H1 (cell line): ENCODE measurements around the gene SCUBE2. TPM values are rescaled to one million over a fixed set of nuclear protein-coding genes. Genes with fewer than 3 reads are reported as not detected.

Source experiments
- CTCF ChIA-PET: fragments of 300-600 bp; sonication (Branson Sonifier 250); formaldehyde crosslinking; loops from one replicate; lab custom pipeline; 2021; ENCODE audit not compliant: partially characterized antibody; lab: Charles Lee
- POLR2A ChIA-PET: fragments of 300-600 bp; sonication (Branson Sonifier 250); formaldehyde crosslinking; loops from one replicate; lab custom pipeline; 2021; ENCODE audit warnings: inconsistent platforms; ENCODE audit not compliant: partially characterized antibody; lab: Charles Lee
- DNase-seq, 2 experiments: peaks; one replicate each; pipeline versions ENCODE4 v3.0.0 to v3.0.0-alpha.2; 2010 to 2022; ENCODE audit warnings: low spot score in 2 of 2, low read depth in 1 of 2, mixed read lengths in 1 of 2
- FAIRE-seq: peaks from 2 replicates; lab custom pipeline; 2011; peaks lifted over from hg19 to GRCh38; lab: Jason Lieb, UNC
- H2AFZ ChIP-seq: 2 replicates; pipeline ENCODE4 v1.8.1; 2012; ENCODE audit warnings: low read length, inconsistent platforms
- H2AK5ac ChIP-seq: 2 replicates; pipeline ENCODE4 v1.6.1; 2013; ENCODE audit warnings: low read depth, low read length
- H2BK120ac ChIP-seq: replicated peaks from 2 replicates; pipeline ENCODE3; 2013; ENCODE audit warnings: low read depth, low read length, inconsistent platforms
- H2BK12ac ChIP-seq: 2 replicates; pipeline ENCODE4 v1.6.1; 2013; ENCODE audit warnings: low read depth, low read length
- H2BK15ac ChIP-seq: 2 replicates; pipeline ENCODE4 v1.6.1; 2013; ENCODE audit warnings: low read length
- H2BK20ac ChIP-seq: 2 replicates; pipeline ENCODE4 v1.6.1; 2013; ENCODE audit warnings: low read length
- H2BK5ac ChIP-seq: 2 replicates; pipeline ENCODE4 v1.6.1; 2013; ENCODE audit warnings: low read depth, low read length
- H3K14ac ChIP-seq: 2 replicates; pipeline ENCODE4 v1.6.1; 2013; ENCODE audit warnings: inconsistent platforms; ENCODE audit not compliant: insufficient read length
- H3K18ac ChIP-seq: 2 replicates; pipeline ENCODE4 v1.6.1; 2013; ENCODE audit warnings: low read length; ENCODE audit errors: extremely low read depth
- H3K23ac ChIP-seq: 2 replicates; pipeline ENCODE4 v1.6.1; 2013; ENCODE audit warnings: inconsistent platforms; ENCODE audit not compliant: insufficient read length
- H3K23me2 ChIP-seq: 2 replicates; pipeline ENCODE4 v1.6.1; 2013; ENCODE audit warnings: low read depth, low read length
- H3K27ac ChIP-seq: 2 replicates; pipeline ENCODE4 v1.6.1; 2011; ENCODE audit warnings: low read depth, low read length, inconsistent platforms
- H3K27me3 ChIP-seq, 4 experiments: replicated peaks in 1 of 4; 1 replicate in 1 of 4; 2 replicates in 3 of 4; pipeline versions ENCODE4 v1.6.1 to v1.8.1; 2011 to 2013; ENCODE audit warnings: low read length in 3 of 4, mild to moderate bottlenecking in 3 of 4, inconsistent platforms in 2 of 4, mixed read lengths in 2 of 4, moderate library complexity in 1 of 4; ENCODE audit not compliant: control insufficient read depth in 3 of 4, insufficient read depth in 3 of 4; ENCODE audit errors: extremely low read depth in 1 of 4
- H3K36me3 ChIP-seq, 4 experiments: 2 replicates each; pipeline versions ENCODE4 v1.6.1 to v1.8.1; 2011 to 2013; ENCODE audit warnings: mild to moderate bottlenecking in 4 of 4, low read length in 3 of 4, moderate library complexity in 2 of 4, control low read depth in 1 of 4, inconsistent platforms in 1 of 4; ENCODE audit not compliant: insufficient read depth in 4 of 4, control insufficient read depth in 2 of 4
- H3K4ac ChIP-seq: replicated peaks from 2 replicates; pipeline ENCODE3; 2013; ENCODE audit warnings: low read length, low read depth, mixed read lengths, inconsistent platforms; ENCODE audit not compliant: insufficient read length
- H3K4me1 ChIP-seq, 4 experiments: replicated peaks in 1 of 4; 1 replicate in 1 of 4; 2 replicates in 3 of 4; pipeline versions ENCODE4 v1.6.1 to v1.8.1; 2011 to 2013; ENCODE audit warnings: low read length in 3 of 4, inconsistent platforms in 2 of 4, mixed read lengths in 1 of 4; ENCODE audit not compliant: insufficient read depth in 4 of 4, control insufficient read depth in 3 of 4
- H3K4me2 ChIP-seq, 2 experiments: 2 replicates each; pipeline versions ENCODE4 v1.6.1 to v1.8.1; 2011 to 2013; ENCODE audit warnings: low read depth in 2 of 2, low read length in 2 of 2, control low read depth in 1 of 2, inconsistent platforms in 1 of 2, mild to moderate bottlenecking in 1 of 2; ENCODE audit not compliant: insufficient read depth in 1 of 2
- H3K4me3 ChIP-seq, 4 experiments: fragments of 200-600, 300-600 bp in 1 of 4; sonication (generic), shearing (Covaris generic), sonication (Bioruptor Twin) in 1 of 4; 2 replicates each; pipeline versions ENCODE4 v1.5.1 to v1.8.1; 2011 to 2016; ENCODE audit warnings: low read length in 4 of 4, low read depth in 3 of 4, control low read depth in 2 of 4, inconsistent platforms in 2 of 4, mild to moderate bottlenecking in 2 of 4, mixed read lengths in 1 of 4, moderate library complexity in 1 of 4; ENCODE audit not compliant: insufficient read depth in 2 of 4; ENCODE audit errors: extremely low read depth in 1 of 4
- H3K56ac ChIP-seq: replicated peaks from 2 replicates; pipeline ENCODE3; 2013; ENCODE audit warnings: low read depth, mild to moderate bottlenecking, mixed read lengths, low read length, inconsistent platforms; ENCODE audit not compliant: insufficient read length
- H3K79me1 ChIP-seq: 2 replicates; pipeline ENCODE4 v1.6.1; 2013; ENCODE audit warnings: low read depth, low read length, control low read depth
- H3K79me2 ChIP-seq, 2 experiments: 2 replicates each; pipeline versions ENCODE4 v1.6.1 to v1.8.1; 2012 to 2013; ENCODE audit warnings: low read length in 2 of 2, mild to moderate bottlenecking in 2 of 2, inconsistent platforms in 1 of 2; ENCODE audit not compliant: insufficient read depth in 2 of 2, control insufficient read depth in 1 of 2
- H3K9ac ChIP-seq, 4 experiments: replicated peaks in 1 of 4; 1 replicate in 1 of 4; 2 replicates in 3 of 4; pipeline versions ENCODE4 v1.6.1 to v1.8.1; 2011 to 2013; ENCODE audit warnings: low read depth in 3 of 4, low read length in 3 of 4, control low read depth in 2 of 4, mild to moderate bottlenecking in 2 of 4, moderate library complexity in 2 of 4, inconsistent platforms in 1 of 4; ENCODE audit errors: extremely low read depth in 1 of 4
- H3K9me3 ChIP-seq, 2 experiments: 2 replicates each; pipeline versions ENCODE4 v1.6.1 to v1.8.1; 2012 to 2013; ENCODE audit warnings: mild to moderate bottlenecking in 2 of 2, moderate library complexity in 2 of 2, control low read depth in 1 of 2, inconsistent platforms in 1 of 2, low read depth in 1 of 2, low read length in 1 of 2, mixed read lengths in 1 of 2; ENCODE audit not compliant: insufficient read depth in 2 of 2
- H4K20me1 ChIP-seq, 2 experiments: replicated peaks in 1 of 2; 2 replicates each; pipeline versions ENCODE3 to v1.8.1; 2011 to 2013; ENCODE audit warnings: inconsistent platforms in 2 of 2, low read length in 2 of 2, mild to moderate bottlenecking in 1 of 2; ENCODE audit not compliant: insufficient read depth in 2 of 2, control insufficient read depth in 1 of 2
- H4K5ac ChIP-seq: 2 replicates; pipeline ENCODE4 v1.6.1; 2013; ENCODE audit warnings: low read length, low read depth, mixed read lengths, inconsistent platforms; ENCODE audit not compliant: insufficient read length
- H4K8ac ChIP-seq: 2 replicates; pipeline ENCODE4 v1.8.0; 2013; ENCODE audit warnings: mild to moderate bottlenecking, moderate library complexity, low read length, inconsistent platforms; ENCODE audit not compliant: insufficient read depth; ENCODE audit errors: extremely low read depth
- H4K91ac ChIP-seq: replicated peaks from 2 replicates; pipeline ENCODE3; 2013; ENCODE audit warnings: low read length, mixed read lengths, inconsistent platforms; ENCODE audit not compliant: insufficient read length
- BRCA1 ChIP-seq: IDR thresholded peaks from 2 replicates; pipeline ENCODE4 v1.6.1; 2012; ENCODE audit warnings: low read depth, low read length, improper control_type of control experiment
- GABPA ChIP-seq: IDR thresholded peaks from 2 replicates; pipeline ENCODE4 v1.6.1; 2011; ENCODE audit warnings: mild to moderate bottlenecking, low read length, moderate library complexity, borderline replicate concordance; ENCODE audit not compliant: insufficient read depth
- HDAC2 ChIP-seq, 2 experiments: fragments of 300-600 bp in 1 of 2; sonication (generic) in 1 of 2; IDR thresholded peaks; 2 replicates each; pipeline ENCODE4 v1.6.1; 2011 to 2012; ENCODE audit warnings: low read depth in 2 of 2, low read length in 2 of 2, mild to moderate bottlenecking in 2 of 2, moderate library complexity in 2 of 2, borderline replicate concordance in 1 of 2, inconsistent platforms in 1 of 2
- MAFK ChIP-seq: IDR thresholded peaks from 2 replicates; pipeline ENCODE4 v1.6.1; 2012; ENCODE audit warnings: low read depth, mild to moderate bottlenecking, improper control_type of control experiment, low read length
- SIN3A ChIP-seq, 2 experiments: IDR thresholded peaks in 1 of 2; conservative IDR thresholded peaks in 1 of 2; 2 replicates each; pipeline ENCODE4 v1.6.1; 2011 to 2012; ENCODE audit warnings: low read length in 2 of 2, improper control_type of control experiment in 1 of 2, low read depth in 1 of 2, mild to moderate bottlenecking in 1 of 2
- SP4 ChIP-seq: IDR thresholded peaks from 2 replicates; pipeline ENCODE4 v1.6.1; 2012; ENCODE audit warnings: low read length, inconsistent platforms
- TAF7 ChIP-seq: optimal IDR thresholded peaks from 2 replicates; pipeline ENCODE3; 2011; ENCODE audit warnings: low read depth, mild to moderate bottlenecking, inconsistent platforms, low read length, moderate library complexity, borderline replicate concordance
- TCF12 ChIP-seq: IDR thresholded peaks from 2 replicates; pipeline ENCODE4 v1.6.1; 2011; ENCODE audit warnings: low read depth, mild to moderate bottlenecking, low read length
- WGBS, 2 experiments: shearing (Covaris generic) in 1 of 2; methylation state at CpG; one replicate each; pipeline versions ENCODE4 v1.1.6 to v1.1.7; 2013 to 2015; ENCODE audit warnings: low lambda C conversion rate in 2 of 2, mixed read lengths in 2 of 2, inconsistent platforms in 1 of 2, low coverage in 1 of 2, missing lambda C conversion rate in 1 of 2; ENCODE audit not compliant: insufficient replicate concordance in 2 of 2, insufficient coverage in 1 of 2, insufficient read length in 1 of 2; ENCODE audit errors: extremely low coverage in 1 of 2, missing lambda C conversion rate in 1 of 2; 5-methylcytosine and 5-hydroxymethylcytosine counted together
- polyA plus RNA-seq, 7 experiments: library from polyadenylated mRNA; depleted of rRNA in 3 of 7; stranded (reverse) in 5 of 7; unstranded in 2 of 7; fragments of >200 nt in 5 of 7; fragments of 200-250 nt in 2 of 7; gene quantifications; 1 replicate in 5 of 7; 2 replicates in 1 of 7; 4 replicates in 1 of 7; pipeline versions ENCODE4 v1.2.1 to v1.2.3, GENCODE V29; 2011 to 2013; ENCODE audit warnings: missing spikeins in 2 of 7, mixed read lengths in 2 of 7
- total RNA-seq: library from RNA; stranded (reverse); fragmentation: NEBNext Ultra II Directional; extraction: Animal tissue kit (Norgen Biotek cat#: 25700); gene quantifications from 2 replicates; pipeline ENCODE4 v1.2.1, GENCODE V29; 2021
- TF ChIP-seq, protein P1 (sequence below): IDR thresholded peaks from 2 replicates; pipeline ENCODE4 v1.6.1; 2011; ENCODE audit warnings: low read length, improper control_type of control experiment
- TF ChIP-seq, protein P2 (sequence below): IDR thresholded peaks from 2 replicates; pipeline ENCODE4 v1.6.1; 2012; ENCODE audit warnings: inconsistent platforms

Gene SCUBE2
- total and polyA plus RNA-seq, 2 of the 8 experiments (the other 6 are each of a cell fraction or from before 2014, with no cell fraction given), result 0.29 to 1.2 TPM

DNA sequence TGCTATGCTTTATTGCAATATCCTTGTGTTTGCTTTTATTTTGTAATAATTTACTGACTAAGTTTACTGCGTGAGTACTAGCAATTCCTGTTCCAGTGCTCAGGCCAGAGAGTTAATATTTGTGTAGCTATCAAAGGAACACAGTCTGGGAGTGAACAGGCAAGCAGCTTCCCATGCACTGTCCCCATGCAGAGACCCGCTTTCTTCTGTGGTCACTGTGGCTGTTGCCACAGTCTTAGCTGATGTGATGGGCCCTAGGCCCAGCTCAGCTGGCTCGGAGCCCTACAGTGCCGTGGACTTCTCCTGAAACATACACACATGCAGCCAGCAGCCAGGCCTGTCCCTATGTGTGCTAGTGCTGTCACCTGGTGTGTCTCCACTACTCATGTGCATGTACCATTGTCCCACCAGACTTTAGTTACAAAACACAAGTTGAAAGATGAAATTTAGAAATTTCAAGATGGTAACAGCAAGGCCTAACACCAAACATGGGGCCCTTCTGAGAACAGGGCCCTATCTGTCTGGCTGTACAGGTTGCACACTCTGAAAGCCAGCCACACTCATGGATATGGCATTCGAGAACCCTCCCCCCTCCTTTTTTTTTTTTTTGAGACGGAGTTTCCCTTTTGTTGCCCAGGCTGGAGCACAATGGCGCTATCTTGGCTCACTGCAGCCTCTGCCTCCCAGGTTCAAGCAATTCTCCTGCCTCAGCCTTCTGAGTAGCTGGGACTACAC lies 12.3 kb upstream of the SCUBE2 start:
- no peaks in the 10 kb centered on the region for H3K27me3 ChIP-seq
- no peak overlapping the region for H3K4ac ChIP-seq
- H3K4me2 ChIP-seq, result no peak overlapping the region
- WGBS, 2 experiments, result 90% methylated on average over 4 of the region's 7 CpGs; no CpG with 5 or more reads in 1 of the 2 experiments
- no peak overlapping the region for H3K14ac ChIP-seq
- H2AK5ac ChIP-seq, result no peak overlapping the region
- ChIA-PET POLR2A (no interaction called here), CTCF (interaction anchor here (0.7 to 4.5 kb wide), 7 partner anchors 10 to 448 kb away, joined by 3 to 32 read pairs (median 4); no protein-coding TSS in a partner anchor)
- H4K5ac ChIP-seq, result no peak overlapping the region
- no peak overlapping the region for H4K91ac ChIP-seq
- no peaks in the 10 kb centered on the region for H3K79me2 ChIP-seq
- no peak overlapping the region for H3K27ac ChIP-seq
- no peak overlapping the region for H4K8ac ChIP-seq
- H3K23me2 ChIP-seq, result no peaks in the 10 kb centered on the region
- no peak overlapping the region for H3K56ac ChIP-seq
- H3K4me3 ChIP-seq, result no peak overlapping the region
- no peak for FAIRE-seq
- H3K4me1 ChIP-seq, result no peaks in the 10 kb centered on the region
- no peaks in the 10 kb centered on the region for H4K20me1 ChIP-seq
- H3K9me3 ChIP-seq, result no peaks in the 10 kb centered on the region
- no peak overlapping the region for H2BK12ac ChIP-seq
- no peak for DNase-seq
- no peak overlapping the region for H3K18ac ChIP-seq
- H2BK5ac ChIP-seq, result no peak overlapping the region
- no peak overlapping the region for H2BK120ac ChIP-seq
- no peak overlapping the region for H2BK15ac ChIP-seq
- H3K36me3 ChIP-seq, result no peaks in the 10 kb centered on the region
- no peak overlapping the region for H3K9ac ChIP-seq
- H2AFZ ChIP-seq, result no peak overlapping the region
- H3K79me1 ChIP-seq, result no peaks in the 10 kb centered on the region
- H2BK20ac ChIP-seq, result no peak overlapping the region
- no peak overlapping the region for H3K23ac ChIP-seq
- no peak for TF ChIP-seq TAF7
- no peak for TF ChIP-seq MAFK
- no peak for TF ChIP-seq HDAC2 (IDR thresholded peaks at IDR 0.05; ENCODE audit: borderline replicate concordance in 1 of 2, low read depth in 2 of 2, low read length in 2 of 2)
- no peak for TF ChIP-seq TCF12
- no peak for TF ChIP-seq SIN3A (conservative IDR thresholded peaks at IDR 0.05 in 1 of 2, IDR thresholded peaks at IDR 0.05 in 1 of 2; ENCODE audit: low read depth in 1 of 2, low read length in 2 of 2)
- TF ChIP-seq, protein P1, sequence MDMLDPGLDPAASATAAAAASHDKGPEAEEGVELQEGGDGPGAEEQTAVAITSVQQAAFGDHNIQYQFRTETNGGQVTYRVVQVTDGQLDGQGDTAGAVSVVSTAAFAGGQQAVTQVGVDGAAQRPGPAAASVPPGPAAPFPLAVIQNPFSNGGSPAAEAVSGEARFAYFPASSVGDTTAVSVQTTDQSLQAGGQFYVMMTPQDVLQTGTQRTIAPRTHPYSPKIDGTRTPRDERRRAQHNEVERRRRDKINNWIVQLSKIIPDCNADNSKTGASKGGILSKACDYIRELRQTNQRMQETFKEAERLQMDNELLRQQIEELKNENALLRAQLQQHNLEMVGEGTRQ, result no peak
- no peak for TF ChIP-seq BRCA1
- TF ChIP-seq SP4, result no peak
- TF ChIP-seq GABPA, result no peak
- TF ChIP-seq, protein P2, sequence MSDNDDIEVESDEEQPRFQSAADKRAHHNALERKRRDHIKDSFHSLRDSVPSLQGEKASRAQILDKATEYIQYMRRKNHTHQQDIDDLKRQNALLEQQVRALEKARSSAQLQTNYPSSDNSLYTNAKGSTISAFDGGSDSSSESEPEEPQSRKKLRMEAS, result no peak
